Left ventricle myocardium inferior (tissue), 1 donor: ENCODE measurements around the gene CFAP97D1. TPM values are rescaled to one million over a fixed set of nuclear protein-coding genes. Genes with fewer than 3 reads are reported as not detected.

Experiments
- DNase-seq: peaks from one replicate; pipeline ENCODE4 v3.0.0-alpha.2; 2020
- H3K27ac ChIP-seq: fragments of 200-600 bp; replicated peaks from 2 replicates; pipeline ENCODE4 v1.8.0; 2021
- H3K27me3 ChIP-seq: fragments of 200-600 bp; 2 replicates; pipeline ENCODE4 v1.8.0; 2021; ENCODE audit warnings: low read depth
- H3K36me3 ChIP-seq: fragments of 200-600 bp; 2 replicates; pipeline ENCODE4 v1.8.0; 2021
- H3K4me1 ChIP-seq: fragments of 200-600 bp; 2 replicates; pipeline ENCODE4 v1.8.0; 2021
- H3K4me3 ChIP-seq: fragments of 200-600 bp; 2 replicates; pipeline ENCODE4 v1.8.0; 2021; ENCODE audit warnings: mild to moderate bottlenecking, moderate library complexity
- H3K9me3 ChIP-seq: fragments of 200-600 bp; replicated peaks from 2 replicates; pipeline ENCODE4 v1.8.0; 2021
- intact Hi-C: fragments of 100-400 bp; cut with micrococcal nuclease; formaldehyde crosslinking; loops from one replicate; pipeline ENCODE4 v1.11.0; 2022
- total RNA-seq: library from RNA; stranded (reverse); fragmentation: NEBNext Ultra II Directional; extraction: Animal tissue kit (Norgen Biotek cat#: 25700); gene quantifications from one replicate; pipeline ENCODE4 v1.2.1, GENCODE V29; 2021
- TF ChIP-seq, protein P1 (sequence below): fragments of 200-600 bp; IDR thresholded peaks from 2 replicates; pipeline ENCODE4 v1.8.0; 2021; ENCODE audit warnings: antibody characterized with exemption, mild to moderate bottlenecking, borderline replicate concordance
- donor health status: DM: no; HTN: yes; CAD: no; lungs with severe emphysema.

The CFAP97D1 gene
- total RNA-seq, 1 donor from 2014 or later, result 0.05 TPM

GRCh38 chr17:43817826-43818225 is 37.6 kb downstream of the CFAP97D1 start:
- H3K27me3 ChIP-seq, result no peaks in the 10 kb centered on the region
- TF ChIP-seq, protein P1, sequence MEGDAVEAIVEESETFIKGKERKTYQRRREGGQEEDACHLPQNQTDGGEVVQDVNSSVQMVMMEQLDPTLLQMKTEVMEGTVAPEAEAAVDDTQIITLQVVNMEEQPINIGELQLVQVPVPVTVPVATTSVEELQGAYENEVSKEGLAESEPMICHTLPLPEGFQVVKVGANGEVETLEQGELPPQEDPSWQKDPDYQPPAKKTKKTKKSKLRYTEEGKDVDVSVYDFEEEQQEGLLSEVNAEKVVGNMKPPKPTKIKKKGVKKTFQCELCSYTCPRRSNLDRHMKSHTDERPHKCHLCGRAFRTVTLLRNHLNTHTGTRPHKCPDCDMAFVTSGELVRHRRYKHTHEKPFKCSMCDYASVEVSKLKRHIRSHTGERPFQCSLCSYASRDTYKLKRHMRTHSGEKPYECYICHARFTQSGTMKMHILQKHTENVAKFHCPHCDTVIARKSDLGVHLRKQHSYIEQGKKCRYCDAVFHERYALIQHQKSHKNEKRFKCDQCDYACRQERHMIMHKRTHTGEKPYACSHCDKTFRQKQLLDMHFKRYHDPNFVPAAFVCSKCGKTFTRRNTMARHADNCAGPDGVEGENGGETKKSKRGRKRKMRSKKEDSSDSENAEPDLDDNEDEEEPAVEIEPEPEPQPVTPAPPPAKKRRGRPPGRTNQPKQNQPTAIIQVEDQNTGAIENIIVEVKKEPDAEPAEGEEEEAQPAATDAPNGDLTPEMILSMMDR, result no peak
- H3K4me3 ChIP-seq, result no peak overlapping the region
- intact Hi-C loops, result no loop called here
- DNase-seq, result no peak
- H3K4me1 ChIP-seq, result peaks cover 58% of the 10 kb centered on the region
- H3K9me3 ChIP-seq, result no peaks in the 10 kb centered on the region
- H3K27ac ChIP-seq, result peak overlapping the region; percentile 57
- peaks cover 87% of the 10 kb centered on the region for H3K36me3 ChIP-seq

- intact Hi-C loops, result no loop called here
- Histone ChIP-seq H3K27me3 (no peaks in the 10 kb centered on the region), H3K4me1 (peaks cover 66% of the 10 kb centered on the region), H3K27ac (peak overlapping the region; percentile 3), H3K36me3 (peaks cover 75% of the 10 kb centered on the region), H3K9me3 (no peaks in the 10 kb centered on the region), H3K4me3 (no peak overlapping the region)
- TF ChIP-seq, protein P1, result no peak
- DNase-seq, result no peak
Measured at GRCh38 chr17:43818966-43819365, 38.7 kb downstream of the CFAP97D1 start.

DNA sequence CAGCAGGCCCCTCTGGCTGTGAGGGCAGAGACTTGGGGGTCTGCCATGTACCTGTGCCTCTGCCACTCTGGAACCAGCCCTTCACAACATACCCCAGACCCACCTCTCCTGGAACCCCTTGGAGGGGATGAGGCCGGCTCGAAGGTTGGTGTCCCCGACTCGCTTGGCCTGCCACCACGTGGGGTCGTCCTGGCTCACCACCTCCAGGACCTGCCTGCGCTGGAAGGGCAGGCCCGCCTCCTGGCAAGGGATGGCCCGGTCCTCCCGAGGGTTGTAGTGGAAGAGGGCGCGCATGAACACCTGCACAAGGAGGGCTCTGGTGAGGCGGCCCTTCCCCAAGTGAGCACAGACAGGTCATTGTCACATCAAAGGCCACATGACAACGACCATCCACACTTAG is 40.5 kb downstream of the CFAP97D1 start:
- H3K27ac ChIP-seq, result peak overlapping the region; percentile 85
- H3K9me3 ChIP-seq, result no peaks in the 10 kb centered on the region
- no peak for DNase-seq
- intact Hi-C loops, result no loop called here
- H3K4me1 ChIP-seq, result peaks cover 84% of the 10 kb centered on the region
- no peak overlapping the region for H3K4me3 ChIP-seq
- H3K27me3 ChIP-seq, result no peaks in the 10 kb centered on the region
- TF ChIP-seq, protein P1, result no peak
- H3K36me3 ChIP-seq, result peaks cover 69% of the 10 kb centered on the region

GRCh38 chr17:43822570-43823190 is 42.4 kb downstream of the CFAP97D1 start:
- H3K36me3 ChIP-seq, result peaks cover 69% of the 10 kb centered on the region
- H3K9me3 ChIP-seq, result no peaks in the 10 kb centered on the region
- intact Hi-C loops, result no loop called here
- TF ChIP-seq, protein P1, result no peak
- no peak overlapping the region for H3K4me3 ChIP-seq
- peaks cover 92% of the 10 kb centered on the region for H3K4me1 ChIP-seq
- no peaks in the 10 kb centered on the region for H3K27me3 ChIP-seq
- peak overlapping the region; percentile 85 for H3K27ac ChIP-seq
- DNase-seq, result no peak

DNA sequence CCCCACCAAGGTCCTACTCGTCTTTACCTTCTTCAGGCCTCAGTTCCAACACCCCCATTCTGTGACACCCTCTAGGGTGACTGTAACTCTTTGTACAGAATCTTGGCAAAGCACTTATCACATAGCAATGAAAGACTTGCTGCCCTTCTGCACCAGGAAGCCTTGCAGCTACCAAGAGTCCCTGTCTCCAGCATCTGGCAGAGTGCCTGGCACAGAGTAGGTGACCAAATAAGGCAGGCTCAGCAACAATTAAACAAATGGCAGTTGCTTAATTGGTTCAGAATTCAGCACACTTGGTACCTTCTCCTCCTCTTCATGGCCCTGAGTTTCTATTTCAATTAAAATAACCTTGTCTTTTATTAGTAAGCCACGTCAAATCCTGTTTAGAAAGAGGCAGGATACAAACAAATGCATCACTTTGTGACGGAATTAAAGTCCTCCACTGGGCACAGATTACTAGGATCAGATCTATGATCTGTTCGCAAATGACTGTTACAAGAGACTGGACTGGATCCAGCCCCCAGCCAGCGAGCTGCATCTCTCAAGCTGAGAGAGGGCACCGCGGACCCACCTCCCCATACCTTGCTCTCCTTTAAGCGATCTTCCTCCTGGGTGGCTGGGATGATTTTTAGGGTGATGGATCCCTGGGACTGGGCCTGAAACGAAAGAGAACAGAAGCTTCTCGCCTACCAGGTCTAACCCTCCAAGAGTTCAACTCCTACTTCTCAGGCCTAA is 43.3 kb downstream of the CFAP97D1 start:
- peak; percentile 78 for DNase-seq
- Histone ChIP-seq H3K36me3 (peaks cover 74% of the 10 kb centered on the region), H3K9me3 (no peaks in the 10 kb centered on the region), H3K4me1 (peaks cover 92% of the 10 kb centered on the region), H3K4me3 (no peak overlapping the region), H3K27me3 (no peaks in the 10 kb centered on the region), H3K27ac (peak overlapping the region; percentile 85)
- TF ChIP-seq, protein P1, result no peak
- intact Hi-C loops, result no loop called here
